Stimulated activated CD4-positive, alpha-beta T cell treated with anti-CD3 and anti-CD28 coated beads, TNF-alpha, amount 100 ng/mL, for 1 hour (primary cell): ENCODE results near the gene NFATC2.
"Not testable (repeated sequence)": the region's sequence is repeated elsewhere in the genome, so short reads cannot be mapped to it uniquely, and the experiment has no call there.

Source experiments
- DNase-seq, 3 donors: peaks; one replicate each; pipeline ENCODE4 v3.0.0-alpha.2; 2020; ENCODE audit warnings: low read depth in 3 of 3, low spot score in 1 of 3

Gene NFATC2

GRCh38 chr20:51359947-51360346 is 182.6 kb downstream of the NFATC2 start:
- no peak for DNase-seq

- DNase-seq, result no peak
Observed at GRCh38 chr20:51359401-51359800, 183.1 kb downstream of the NFATC2 start.

GRCh38 chr20:51358032-51358724 is 184.3 kb downstream of the NFATC2 start:
- no peak for DNase-seq

- no peak for DNase-seq
Observed at GRCh38 chr20:51357543-51357942, 185.0 kb downstream of the NFATC2 start.

- DNase-seq, result no peak
Observed at GRCh38 chr20:51356871-51357270, 185.6 kb downstream of the NFATC2 start.

GRCh38 chr20:51354769-51355319 is 187.7 kb downstream of the NFATC2 start:
- DNase-seq, result no peak

- no peak for DNase-seq
Observed at GRCh38 chr20:51354191-51354768, 188.2 kb downstream of the NFATC2 start.

GRCh38 chr20:51353491-51353890 is 189.0 kb downstream of the NFATC2 start:
- no peak for DNase-seq

- DNase-seq, result no peak
Observed at GRCh38 chr20:51352791-51353190, 189.7 kb downstream of the NFATC2 start.

GRCh38 chr20:51350941-51351631 is 191.4 kb downstream of the NFATC2 start:
- no peak for DNase-seq

GRCh38 chr20:51348876-51349275 is 193.6 kb downstream of the NFATC2 start:
- DNase-seq, result no peak

GRCh38 chr20:51347831-51348230 is 194.7 kb downstream of the NFATC2 start:
- DNase-seq, result no peak

- no peak for DNase-seq
Observed at GRCh38 chr20:51346686-51347485, 195.6 kb downstream of the NFATC2 start.

- no peak for DNase-seq
Observed at GRCh38 chr20:51345601-51346101, 196.9 kb downstream of the NFATC2 start.

- DNase-seq, result not testable (repeated sequence)
Observed at GRCh38 chr20:51343802-51344201, 198.7 kb downstream of the NFATC2 start.

GRCh38 chr20:51342510-51343236 is 199.8 kb downstream of the NFATC2 start:
- DNase-seq, result no peak

GRCh38 chr20:51341581-51341980 is 200.9 kb downstream of the NFATC2 start:
- DNase-seq, result no peak

GRCh38 chr20:51340451-51340840 is 202.1 kb downstream of the NFATC2 start:
- no peak for DNase-seq

GRCh38 chr20:51339721-51340450 is 202.6 kb downstream of the NFATC2 start:
- DNase-seq, result no peak
